GM21717 (cell line): ENCODE measurements around the gene SFSWAP.
"Not testable (repeated sequence)": the region's sequence is repeated elsewhere in the genome, so short reads cannot be mapped to it uniquely, and the experiment has no call there.

Experiments
- ATAC-seq: cut with Tn5 transposase; IDR thresholded peaks from one replicate; pipeline ENCODE4 v1.9.1; 2021; ENCODE audit warnings: mild to moderate bottlenecking, moderate library complexity; ENCODE audit not compliant: unreplicated experiment

The SFSWAP gene

DNA sequence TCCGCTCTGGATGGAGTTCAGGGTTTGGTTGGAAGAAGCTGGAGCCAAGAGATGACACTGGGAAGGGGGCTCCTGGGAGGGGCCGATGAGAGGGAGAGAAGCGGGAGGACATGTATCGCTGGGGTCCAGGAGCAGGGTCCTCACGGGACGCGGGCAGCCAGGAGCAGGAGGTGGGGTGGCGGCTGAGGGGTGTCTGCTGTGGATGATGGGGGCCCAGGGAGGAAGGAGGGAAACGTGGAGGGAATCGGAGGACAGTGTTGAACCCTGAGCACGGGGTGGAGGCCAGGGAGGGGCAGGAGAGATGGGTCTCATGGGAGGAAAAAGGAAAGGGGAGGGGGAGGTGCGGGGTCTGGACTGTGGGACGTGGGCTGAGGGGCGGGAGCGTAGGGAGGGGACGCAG is 31.7 kb upstream of the SFSWAP start:
- ATAC-seq: not testable (repeated sequence)

DNA sequence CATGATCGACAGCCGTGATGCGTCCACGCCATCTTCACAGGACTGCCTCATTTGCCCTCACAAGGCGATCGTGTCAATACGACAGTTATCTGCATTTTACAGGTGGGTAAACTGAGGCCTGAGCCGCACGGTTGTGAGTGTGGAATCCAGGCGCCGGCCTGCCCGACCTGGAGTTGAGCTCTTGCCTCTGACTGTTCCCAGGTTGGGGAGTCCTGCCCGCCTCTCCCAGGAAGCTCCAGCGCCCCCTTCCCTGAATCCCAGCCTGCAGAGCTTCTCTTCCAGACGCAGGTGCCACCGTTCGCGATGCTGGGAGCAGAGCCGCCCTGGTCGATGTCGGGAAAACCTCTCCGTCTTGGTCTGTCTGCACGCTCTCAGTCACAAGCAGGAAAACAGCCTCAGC is 31.1 kb upstream of the SFSWAP start:
- not testable (repeated sequence) for ATAC-seq

DNA sequence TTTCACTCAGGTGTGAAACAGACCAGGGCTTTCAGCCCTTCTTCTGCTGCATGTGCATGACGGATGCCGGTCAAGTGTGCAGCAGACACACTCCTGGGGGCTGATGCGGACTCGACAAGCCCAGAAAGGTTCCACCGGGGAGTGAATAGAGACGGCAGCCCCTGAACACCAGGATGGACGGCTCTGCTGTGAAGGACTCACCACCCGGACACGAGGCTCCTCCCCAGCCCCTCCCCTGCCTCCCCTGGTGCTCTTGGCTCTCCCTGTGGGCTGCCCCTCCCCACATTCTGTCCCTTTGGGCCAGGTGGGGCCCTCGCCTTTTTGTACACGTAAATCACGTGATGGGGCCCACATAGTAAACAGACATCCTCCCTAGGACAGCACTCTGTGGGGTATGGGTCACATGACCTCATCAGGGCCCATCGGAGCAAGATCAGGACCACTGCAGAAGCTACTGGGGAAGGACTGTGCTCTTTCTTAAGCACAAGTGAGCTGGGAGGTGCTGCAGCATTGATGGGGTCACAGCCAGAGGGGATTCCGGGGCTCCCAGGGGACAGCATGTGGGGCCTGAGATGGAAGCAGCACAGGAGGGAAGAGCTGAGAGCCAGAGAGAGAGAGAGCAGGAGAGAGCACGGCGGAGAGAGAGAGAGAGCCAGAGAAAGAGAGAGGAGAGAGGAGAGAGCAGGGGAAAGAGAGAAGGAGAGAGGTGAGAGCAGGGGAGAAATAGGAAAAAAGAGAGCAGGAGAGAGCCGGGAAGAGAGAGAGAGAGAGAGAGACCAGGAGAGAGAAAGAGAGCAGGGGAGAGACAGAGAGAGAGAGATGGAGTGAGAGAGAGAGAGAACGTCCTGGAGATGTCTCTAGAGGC is 30.3 kb upstream of the SFSWAP start:
- not testable (repeated sequence) for ATAC-seq

DNA sequence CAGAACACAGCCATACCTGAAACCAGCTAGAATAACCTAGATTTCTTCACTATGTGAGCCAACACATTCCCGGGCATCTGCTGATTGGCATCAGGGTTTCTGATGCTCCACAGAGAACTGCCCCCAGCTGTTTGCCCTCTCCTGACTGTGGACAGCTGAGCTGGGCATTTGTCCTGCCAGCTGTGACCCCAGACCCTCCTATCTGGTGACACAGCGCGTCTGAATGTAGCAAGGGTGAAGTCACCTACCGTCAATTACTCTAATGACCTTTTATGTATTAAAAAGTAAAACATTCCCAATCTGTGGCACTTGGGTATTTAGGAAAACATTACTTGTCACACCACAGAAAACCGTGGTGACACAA is 29.7 kb upstream of the SFSWAP start:
- no peak for ATAC-seq

DNA sequence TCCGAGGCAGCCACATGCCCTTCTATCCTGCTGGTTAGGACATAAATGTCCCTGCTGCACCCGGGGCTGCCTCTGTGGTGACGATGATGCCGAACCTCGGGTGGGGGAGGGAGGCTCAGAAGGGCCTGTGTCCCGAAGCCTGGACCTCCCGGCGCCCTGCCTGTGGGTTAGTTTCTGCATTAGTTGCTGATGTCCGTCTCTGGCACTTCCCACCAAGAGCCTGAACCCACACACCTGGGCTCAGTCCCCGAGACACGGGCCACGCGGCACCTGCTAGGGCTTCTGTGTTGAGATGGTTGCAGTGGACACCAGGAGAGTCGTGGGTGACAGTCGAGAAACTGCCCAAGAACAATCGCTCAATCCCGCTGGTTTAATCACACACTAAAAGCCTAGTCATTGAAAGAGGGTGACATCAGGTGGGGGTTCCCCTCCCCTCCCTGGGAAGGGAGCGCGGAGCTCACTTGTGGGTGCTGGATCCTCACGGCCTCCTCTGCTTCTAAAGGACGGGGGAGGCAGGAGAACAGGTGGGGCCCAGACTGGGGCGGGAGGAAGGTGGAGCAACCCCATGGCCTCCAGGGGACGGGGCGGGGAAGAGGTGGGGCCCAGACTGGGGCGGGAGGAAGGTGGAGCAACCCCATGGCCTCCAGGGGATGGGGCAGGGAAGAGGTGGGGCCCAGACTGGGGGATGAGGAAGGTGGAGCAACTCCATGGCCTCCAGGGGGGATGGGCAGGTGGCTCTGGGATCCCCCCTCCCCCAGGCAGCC is 29.0 kb upstream of the SFSWAP start:
- peak; percentile 99 for ATAC-seq

DNA sequence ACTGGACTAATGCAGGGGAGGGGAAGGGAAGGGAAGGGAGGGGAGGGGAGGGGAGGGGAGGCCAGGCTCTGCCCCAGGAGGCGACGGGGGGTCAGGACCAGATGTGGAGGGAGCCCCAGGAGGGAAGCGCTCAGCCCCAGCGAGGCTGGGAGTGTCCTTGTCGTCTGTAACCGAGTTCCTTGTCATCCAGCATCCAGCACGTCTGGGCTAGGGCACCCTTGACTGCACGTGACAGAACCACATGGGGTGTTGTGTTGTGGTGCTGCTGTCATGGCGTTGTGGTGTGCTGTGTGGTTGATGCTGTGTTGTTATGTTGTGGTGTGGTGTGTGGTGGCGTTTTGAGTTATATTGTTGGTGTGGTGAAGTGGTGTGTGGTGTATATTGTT is 28.4 kb upstream of the SFSWAP start:
- ATAC-seq: no peak

GRCh38 chr12:131683266-131684014 is 27.4 kb upstream of the SFSWAP start:
- ATAC-seq: no peak

GRCh38 chr12:131684015-131684725 is 26.7 kb upstream of the SFSWAP start:
- no peak for ATAC-seq

GRCh38 chr12:131687346-131688125 is 23.4 kb upstream of the SFSWAP start:
- no peak for ATAC-seq

DNA sequence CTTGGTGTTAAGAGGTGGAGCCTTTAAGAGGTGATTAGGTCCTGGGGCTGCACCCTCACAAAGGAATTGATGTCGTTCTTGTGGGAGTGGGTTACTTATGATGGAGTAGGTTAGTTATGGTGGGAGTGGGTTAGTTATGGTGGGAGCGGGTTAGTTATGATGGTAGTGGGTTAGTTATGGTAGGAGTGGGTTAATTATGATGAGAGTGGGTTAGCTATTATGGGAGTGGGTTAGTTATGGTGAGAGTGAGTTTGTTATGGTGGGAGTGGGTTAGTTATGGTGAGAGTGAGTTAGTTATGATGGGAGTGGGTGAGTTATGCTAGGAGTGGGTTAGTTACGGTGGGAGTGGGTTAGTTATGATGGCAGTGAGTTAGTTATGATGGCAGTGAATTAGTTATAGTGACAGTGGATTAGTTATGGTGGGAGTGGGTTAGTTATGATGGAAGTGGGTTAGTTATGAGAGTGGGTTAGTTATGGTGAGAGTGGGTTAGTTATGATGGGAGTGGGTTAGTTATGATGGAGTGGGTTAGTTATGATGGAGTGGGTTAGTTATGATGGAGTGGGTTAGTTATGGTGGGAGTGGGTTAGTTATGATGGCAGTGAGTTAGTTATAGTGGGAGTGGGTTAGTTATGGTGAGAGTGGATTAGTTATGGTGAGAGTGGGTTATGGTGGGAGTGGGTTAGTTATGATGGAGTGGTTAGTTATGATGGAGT is 22.6 kb upstream of the SFSWAP start:
- no peak for ATAC-seq

GRCh38 chr12:131688845-131689154 is 22.1 kb upstream of the SFSWAP start:
- no peak for ATAC-seq

DNA sequence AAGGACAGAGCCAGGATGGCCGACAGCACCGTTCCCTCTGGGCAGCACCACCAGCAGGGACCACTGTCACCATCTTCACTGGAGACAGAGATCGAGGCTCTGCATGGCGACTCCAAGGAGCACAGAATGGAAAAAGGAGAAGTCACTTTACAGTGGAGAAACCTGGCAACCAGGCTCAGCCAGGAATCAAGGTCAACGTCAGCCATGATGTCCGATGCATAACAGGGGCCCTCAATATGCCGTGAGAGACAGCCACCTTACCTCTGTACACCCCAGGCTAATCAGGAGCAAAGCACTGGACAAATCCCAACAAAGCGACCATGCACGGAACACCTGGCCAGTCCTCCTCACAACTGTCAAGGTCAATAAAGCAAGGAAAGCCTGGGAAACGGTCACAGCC is 20.6 kb upstream of the SFSWAP start:
- ATAC-seq: no peak

DNA sequence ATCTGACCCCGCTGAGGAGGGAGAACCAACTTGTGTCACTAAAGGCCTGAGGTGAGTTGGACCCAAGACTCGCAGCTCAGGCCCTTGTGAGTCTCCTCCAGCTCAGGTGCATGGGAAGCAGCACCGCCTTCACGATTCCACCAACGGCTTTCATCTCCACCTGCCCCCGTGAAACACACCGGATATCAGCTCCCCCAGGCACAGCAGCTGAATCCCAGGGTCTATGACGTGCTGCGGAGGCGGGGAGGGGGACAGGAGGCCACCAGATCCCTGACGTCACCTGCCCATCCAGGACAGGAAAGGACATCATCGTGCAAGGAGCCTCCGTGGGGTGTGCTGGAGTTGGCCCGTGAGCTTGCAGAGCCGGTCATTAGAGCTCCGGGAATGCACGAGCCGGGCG is 18.5 kb upstream of the SFSWAP start:
- ATAC-seq: no peak

DNA sequence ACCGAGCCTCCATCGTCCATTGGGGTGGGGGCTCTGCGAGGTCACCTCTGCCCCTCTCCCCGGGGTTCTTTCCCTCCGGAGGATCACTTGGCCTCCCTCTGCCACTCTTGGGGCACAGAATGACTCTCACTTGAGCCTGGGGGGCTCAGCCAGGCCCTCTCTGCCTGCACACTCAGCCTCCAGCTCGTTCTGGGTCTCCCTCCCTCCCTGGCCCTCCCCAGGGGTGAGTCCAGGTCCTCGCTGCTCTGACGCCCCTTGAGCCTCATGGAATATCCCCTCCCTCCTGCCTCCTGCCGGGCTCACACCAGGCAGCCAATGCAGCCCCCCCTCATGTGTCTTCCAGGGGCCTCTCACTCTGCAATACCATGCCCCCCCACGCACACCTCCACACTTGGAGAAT is 17.7 kb upstream of the SFSWAP start:
- no peak for ATAC-seq

DNA sequence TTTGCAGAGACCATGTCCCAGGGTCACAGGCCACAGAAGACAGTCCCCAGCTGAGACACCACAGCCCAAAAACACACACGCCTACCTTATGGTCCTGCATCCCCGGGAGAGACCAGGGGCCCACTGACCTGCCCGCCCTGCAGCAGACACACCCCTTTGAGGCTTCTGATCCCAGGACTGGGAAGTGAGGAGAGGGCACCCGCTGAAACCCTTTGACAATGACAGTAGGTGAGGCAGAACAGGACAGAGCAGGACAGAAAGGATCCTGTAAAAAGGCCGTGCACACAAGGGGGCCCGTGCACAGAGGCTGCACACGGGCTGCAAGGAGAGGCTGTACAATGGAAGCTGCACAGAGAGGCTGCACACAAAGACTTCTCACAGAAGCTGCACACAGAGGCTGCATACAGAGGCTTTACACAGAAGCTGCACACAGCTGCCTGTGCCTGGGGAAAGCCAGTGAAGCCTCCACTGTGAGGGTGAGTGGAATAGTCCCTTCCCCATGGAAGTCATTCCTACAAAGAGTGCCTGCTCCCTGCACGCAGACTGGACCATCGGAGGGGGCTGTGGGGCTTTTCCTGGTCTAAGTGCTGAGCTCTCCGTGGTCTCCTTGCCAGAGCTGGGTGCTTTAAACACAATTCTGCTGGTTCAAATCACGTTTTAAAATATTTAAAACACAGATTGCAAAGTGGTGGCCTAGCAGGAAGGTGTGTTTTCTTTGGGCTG is 16.6 kb upstream of the SFSWAP start:
- ATAC-seq: no peak

DNA sequence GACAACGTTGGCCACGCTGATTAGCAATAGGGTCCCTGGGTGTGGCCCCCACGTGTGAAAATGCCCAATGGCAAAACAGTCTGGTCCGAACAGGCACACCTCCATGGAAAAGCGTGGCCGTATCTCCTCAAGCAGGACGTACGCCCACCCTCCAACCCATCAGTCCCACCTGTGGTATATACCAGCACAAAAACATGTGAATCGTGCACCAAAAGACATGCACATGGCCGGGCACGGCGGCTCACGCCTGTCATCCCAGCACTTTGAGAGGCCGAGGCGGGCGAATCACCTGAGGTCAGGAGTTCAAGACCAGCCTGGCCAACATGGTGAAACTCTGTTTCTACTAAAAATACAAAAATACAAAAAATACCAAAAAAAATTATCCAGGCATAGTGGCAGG is 14.9 kb upstream of the SFSWAP start:
- no peak for ATAC-seq

DNA sequence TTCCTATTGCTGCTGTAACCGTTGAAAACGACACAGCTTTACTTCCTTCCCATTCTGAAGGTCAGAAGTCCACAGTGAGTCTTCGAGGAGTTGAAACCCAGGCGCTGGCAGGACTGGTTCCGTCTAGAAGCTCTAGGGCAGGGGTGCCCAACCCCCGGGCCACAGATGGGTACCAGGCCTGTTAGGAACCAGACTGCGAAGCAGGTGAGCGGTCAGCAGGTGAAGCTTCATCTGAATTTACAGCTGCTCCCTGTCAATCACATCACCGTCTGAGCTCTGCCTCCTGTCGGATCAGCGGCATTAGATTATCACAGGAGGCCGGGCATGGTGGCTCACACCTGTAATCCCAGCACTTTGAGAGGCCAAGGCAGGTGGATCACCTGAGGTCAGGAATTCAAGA is 12.6 kb upstream of the SFSWAP start:
- no peak for ATAC-seq

GRCh38 chr12:131699434-131699833 is 11.5 kb upstream of the SFSWAP start:
- no peak for ATAC-seq

DNA sequence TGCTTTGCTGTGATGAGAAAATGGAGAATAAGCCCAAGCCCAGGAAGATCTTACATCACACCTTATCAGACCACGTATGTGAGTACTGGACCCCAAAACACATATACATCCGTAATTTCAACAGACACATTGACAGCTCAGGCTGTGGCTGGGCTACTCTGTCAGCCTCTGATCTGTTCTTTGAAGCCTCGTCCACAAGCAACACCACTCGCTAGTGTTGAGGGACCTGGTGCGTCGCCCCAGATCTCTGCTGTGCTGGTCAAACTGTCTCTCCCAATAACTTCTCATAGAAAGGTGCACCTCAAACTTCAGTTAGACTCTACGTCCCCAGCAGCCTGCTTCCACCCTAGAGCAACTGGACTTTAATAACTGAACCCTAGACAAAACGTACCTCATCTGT is 10.6 kb upstream of the SFSWAP start:
- ATAC-seq: no peak
